Memory B cell (primary cell): ENCODE results near the gene LLCFC1.
A peak's percentile ranks its signal among the peaks of the same experiment; 100 is the strongest.

ENCODE experiments used
- ATAC-seq: fragments of 150-1000 bp; cut with Tn5 transposase; 2 replicates; pipeline ENCODE4 v1.10.0; 2021; ENCODE audit warnings: low read depth, mild to moderate bottlenecking, moderate library complexity
- DNase-seq, 2 donors: peaks; one replicate each; pipeline ENCODE4 v3.0.0; 2022; ENCODE audit warnings: low spot score in 2 of 2
- H3K27ac Mint-ChIP-seq: one replicate; pipeline ENCODE4 v1.8.0; 2022; ENCODE audit warnings: mild to moderate bottlenecking, moderate library complexity, mixed read lengths
- H3K27me3 Mint-ChIP-seq: one replicate; pipeline ENCODE4 v1.8.0; 2022; ENCODE audit warnings: mixed read lengths
- H3K36me3 Mint-ChIP-seq: one replicate; pipeline ENCODE4 v1.8.0; 2022; ENCODE audit warnings: mild to moderate bottlenecking, mixed read lengths
- H3K4me1 Mint-ChIP-seq: one replicate; pipeline ENCODE4 v1.8.0; 2022; ENCODE audit warnings: mixed read lengths
- H3K4me3 Mint-ChIP-seq: one replicate; pipeline ENCODE4 v1.8.0; 2022; ENCODE audit warnings: mild to moderate bottlenecking, moderate library complexity, mixed read lengths
- H3K9me3 Mint-ChIP-seq: one replicate; pipeline ENCODE4 v1.8.0; 2022; ENCODE audit warnings: mixed read lengths

Gene LLCFC1

GRCh38 chr7:142901426-142902259, 37.6 kb upstream of the LLCFC1 start:
- ATAC-seq: no peak
- H3K36me3 Mint-ChIP-seq: peaks cover 2% of the 10 kb centered on the region
- no peak overlapping the region for H3K27ac Mint-ChIP-seq
- no peak for DNase-seq
- peaks cover 3% of the 10 kb centered on the region for H3K4me1 Mint-ChIP-seq
- H3K4me3 Mint-ChIP-seq: no peak overlapping the region
- peaks cover 4% of the 10 kb centered on the region for H3K9me3 Mint-ChIP-seq
- H3K27me3 Mint-ChIP-seq: peaks cover 14% of the 10 kb centered on the region

- Mint-ChIP-seq H3K27ac (no peak overlapping the region), H3K27me3 (peaks cover 10% of the 10 kb centered on the region), H3K9me3 (peaks cover 4% of the 10 kb centered on the region), H3K4me1 (peaks cover 3% of the 10 kb centered on the region), H3K4me3 (no peak overlapping the region), H3K36me3 (peaks cover 2% of the 10 kb centered on the region)
- ATAC-seq (no peak), DNase-seq (no peak)
Measured at GRCh38 chr7:142904128-142904527, 35.2 kb upstream of the LLCFC1 start.

GRCh38 chr7:142905759-142906158, 33.5 kb upstream of the LLCFC1 start:
- ATAC-seq (no peak), DNase-seq (no peak)
- H3K36me3 Mint-ChIP-seq: peaks cover 2% of the 10 kb centered on the region
- no peak overlapping the region for H3K27ac Mint-ChIP-seq
- peaks cover 4% of the 10 kb centered on the region for H3K9me3 Mint-ChIP-seq
- H3K4me1 Mint-ChIP-seq: no peaks in the 10 kb centered on the region
- H3K27me3 Mint-ChIP-seq: peaks cover 7% of the 10 kb centered on the region
- H3K4me3 Mint-ChIP-seq: no peak overlapping the region

GRCh38 chr7:142906643-142907042, 32.6 kb upstream of the LLCFC1 start:
- H3K4me1 Mint-ChIP-seq: no peaks in the 10 kb centered on the region
- H3K27me3 Mint-ChIP-seq: peaks cover 11% of the 10 kb centered on the region
- no peak for ATAC-seq
- peaks cover 4% of the 10 kb centered on the region for H3K9me3 Mint-ChIP-seq
- DNase-seq: no peak
- H3K4me3 Mint-ChIP-seq: no peak overlapping the region
- H3K36me3 Mint-ChIP-seq: peaks cover 2% of the 10 kb centered on the region
- no peak overlapping the region for H3K27ac Mint-ChIP-seq

DNA sequence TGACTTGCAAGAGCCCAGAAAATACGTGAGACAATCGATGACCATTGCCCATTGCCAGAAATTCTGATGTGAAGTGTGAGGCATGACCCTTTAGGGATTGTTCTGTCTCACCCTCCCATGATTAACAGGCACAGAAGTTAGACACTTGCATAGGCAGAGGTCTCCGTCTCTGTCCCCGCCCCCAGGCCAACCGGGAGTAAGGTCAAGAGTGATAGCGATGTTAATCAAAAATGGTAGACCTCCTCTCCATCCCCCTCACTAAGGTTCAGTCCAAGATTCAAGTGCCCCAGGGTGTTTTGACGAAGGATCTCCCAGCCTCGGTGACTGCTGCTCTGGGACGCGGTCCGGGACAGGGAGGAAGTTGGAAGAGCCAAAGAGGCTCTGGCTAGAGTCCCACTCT, 31.0 kb upstream of the LLCFC1 start:
- H3K27me3 Mint-ChIP-seq: peaks cover 11% of the 10 kb centered on the region
- no peak overlapping the region for H3K27ac Mint-ChIP-seq
- H3K4me3 Mint-ChIP-seq: no peak overlapping the region
- peaks cover 3% of the 10 kb centered on the region for H3K9me3 Mint-ChIP-seq
- DNase-seq: no peak
- no peaks in the 10 kb centered on the region for H3K36me3 Mint-ChIP-seq
- ATAC-seq: no peak
- H3K4me1 Mint-ChIP-seq: no peaks in the 10 kb centered on the region

- DNase-seq: peak in 1 of 2 donors; percentile 9
- H3K9me3 Mint-ChIP-seq: peaks cover 3% of the 10 kb centered on the region
- H3K36me3 Mint-ChIP-seq: no peaks in the 10 kb centered on the region
- H3K4me3 Mint-ChIP-seq: no peak overlapping the region
- H3K4me1 Mint-ChIP-seq: no peaks in the 10 kb centered on the region
- ATAC-seq: peak; percentile 76
- H3K27me3 Mint-ChIP-seq: peaks cover 13% of the 10 kb centered on the region
- H3K27ac Mint-ChIP-seq: no peak overlapping the region
Measured at GRCh38 chr7:142908921-142909890, 30.1 kb upstream of the LLCFC1 start.

- H3K4me1 Mint-ChIP-seq: no peaks in the 10 kb centered on the region
- DNase-seq: no peak
- no peaks in the 10 kb centered on the region for H3K36me3 Mint-ChIP-seq
- peaks cover 3% of the 10 kb centered on the region for H3K9me3 Mint-ChIP-seq
- H3K27ac Mint-ChIP-seq: no peak overlapping the region
- no peak overlapping the region for H3K4me3 Mint-ChIP-seq
- ATAC-seq: no peak
- peaks cover 13% of the 10 kb centered on the region for H3K27me3 Mint-ChIP-seq
Measured at GRCh38 chr7:142910031-142910433, 29.3 kb upstream of the LLCFC1 start.

DNA sequence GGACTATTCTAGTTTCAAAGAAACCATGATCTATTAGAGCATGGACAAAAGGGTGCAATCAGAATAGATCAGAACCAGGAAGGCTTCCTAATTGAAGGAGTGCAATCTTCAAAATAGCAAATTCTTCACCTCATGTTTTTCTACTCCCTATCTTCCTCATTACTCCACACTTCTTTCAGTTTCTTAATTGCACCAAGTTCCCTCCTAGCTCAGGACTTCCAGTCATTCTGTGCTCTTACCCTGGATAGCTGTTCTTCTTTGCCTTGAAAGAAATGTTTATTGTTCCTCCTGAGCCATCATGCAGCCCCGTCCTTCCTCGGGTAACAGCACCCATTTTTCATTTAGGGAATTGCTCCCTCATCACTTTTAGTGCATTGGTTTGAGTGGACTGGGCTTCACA, 28.8 kb upstream of the LLCFC1 start:
- no peaks in the 10 kb centered on the region for H3K4me1 Mint-ChIP-seq
- ATAC-seq: no peak
- no peak overlapping the region for H3K27ac Mint-ChIP-seq
- DNase-seq: no peak
- peaks cover 3% of the 10 kb centered on the region for H3K9me3 Mint-ChIP-seq
- H3K36me3 Mint-ChIP-seq: no peaks in the 10 kb centered on the region
- H3K27me3 Mint-ChIP-seq: peaks cover 13% of the 10 kb centered on the region
- H3K4me3 Mint-ChIP-seq: no peak overlapping the region

DNA sequence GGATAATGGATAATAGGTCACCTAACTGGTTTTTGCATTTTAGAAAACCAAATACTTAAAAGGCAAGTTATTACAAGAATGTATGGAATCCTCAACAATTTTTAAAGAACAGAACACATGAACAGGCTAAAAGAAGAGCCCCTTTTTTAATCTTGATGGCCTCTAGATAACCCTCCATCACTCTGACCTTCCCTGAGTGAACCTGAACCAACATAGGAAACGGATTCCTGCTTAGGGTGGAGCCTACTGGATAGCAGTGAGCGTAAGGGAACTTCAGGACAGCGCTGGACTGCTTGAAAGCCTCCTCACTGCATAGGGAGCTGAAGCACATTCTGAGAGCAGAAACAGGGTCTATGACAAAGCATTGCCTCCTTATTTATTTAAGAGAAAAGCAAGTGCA, 26.2 kb upstream of the LLCFC1 start:
- H3K9me3 Mint-ChIP-seq: no peaks in the 10 kb centered on the region
- no peaks in the 10 kb centered on the region for H3K36me3 Mint-ChIP-seq
- no peak overlapping the region for H3K4me3 Mint-ChIP-seq
- no peak for ATAC-seq
- no peak overlapping the region for H3K27ac Mint-ChIP-seq
- no peak for DNase-seq
- H3K4me1 Mint-ChIP-seq: no peaks in the 10 kb centered on the region
- H3K27me3 Mint-ChIP-seq: peaks cover 13% of the 10 kb centered on the region

- Mint-ChIP-seq H3K27me3 (peaks cover 17% of the 10 kb centered on the region), H3K27ac (no peak overlapping the region)
Measured at GRCh38 chr7:142913566-142913965, 25.7 kb upstream of the LLCFC1 start.

GRCh38 chr7:142914121-142914520, 25.2 kb upstream of the LLCFC1 start:
- no peak overlapping the region for H3K27ac Mint-ChIP-seq
- no peak for ATAC-seq
- DNase-seq: no peak
- no peak overlapping the region for H3K4me3 Mint-ChIP-seq
- peaks cover 16% of the 10 kb centered on the region for H3K27me3 Mint-ChIP-seq
- no peaks in the 10 kb centered on the region for H3K36me3 Mint-ChIP-seq
- H3K4me1 Mint-ChIP-seq: no peaks in the 10 kb centered on the region
- H3K9me3 Mint-ChIP-seq: no peaks in the 10 kb centered on the region

More at GRCh38 chr7:142913566-142913965, 25.7 kb upstream of the LLCFC1 start:
- Mint-ChIP-seq H3K4me1 (no peaks in the 10 kb centered on the region), H3K4me3 (no peak overlapping the region), H3K9me3 (no peaks in the 10 kb centered on the region), H3K36me3 (no peaks in the 10 kb centered on the region)
- DNase-seq (no peak), ATAC-seq (no peak)

GRCh38 chr7:142915315-142915714, 24.0 kb upstream of the LLCFC1 start:
- no peak for DNase-seq
- H3K36me3 Mint-ChIP-seq: no peaks in the 10 kb centered on the region
- H3K9me3 Mint-ChIP-seq: no peaks in the 10 kb centered on the region

GRCh38 chr7:142916508-142916907, 22.8 kb upstream of the LLCFC1 start:
- H3K9me3 Mint-ChIP-seq: no peaks in the 10 kb centered on the region
- no peak overlapping the region for H3K27ac Mint-ChIP-seq
- H3K4me3 Mint-ChIP-seq: no peak overlapping the region
- no peak for ATAC-seq
- no peak for DNase-seq
- peaks cover 16% of the 10 kb centered on the region for H3K27me3 Mint-ChIP-seq
- H3K4me1 Mint-ChIP-seq: no peaks in the 10 kb centered on the region
- no peaks in the 10 kb centered on the region for H3K36me3 Mint-ChIP-seq

More at GRCh38 chr7:142915315-142915714, 24.0 kb upstream of the LLCFC1 start:
- H3K27me3 Mint-ChIP-seq: peaks cover 19% of the 10 kb centered on the region
- no peak overlapping the region for H3K4me3 Mint-ChIP-seq
- H3K27ac Mint-ChIP-seq: no peak overlapping the region
- ATAC-seq: no peak
- H3K4me1 Mint-ChIP-seq: no peaks in the 10 kb centered on the region

DNA sequence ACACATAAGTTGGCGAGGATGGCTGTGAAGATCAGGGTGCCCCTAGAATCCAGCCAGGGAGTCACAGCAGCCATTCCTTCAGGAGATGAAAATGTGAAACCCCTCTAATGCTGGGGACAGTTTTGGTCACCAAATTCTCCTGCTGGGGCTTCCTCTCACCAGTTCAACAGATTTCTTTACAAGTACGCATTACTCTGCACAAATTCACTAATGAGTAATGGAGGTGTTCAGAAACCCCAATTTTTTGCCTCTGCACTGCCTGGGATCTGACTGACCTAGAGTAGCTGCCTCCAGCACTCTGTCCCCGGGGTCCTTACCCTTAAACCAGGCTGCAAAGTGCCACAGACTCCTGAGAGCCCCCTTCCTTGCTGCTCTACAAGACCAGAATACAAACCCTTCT, 21.8 kb upstream of the LLCFC1 start:
- Mint-ChIP-seq H3K9me3 (no peaks in the 10 kb centered on the region), H3K27me3 (peaks cover 16% of the 10 kb centered on the region), H3K4me3 (no peak overlapping the region), H3K27ac (no peak overlapping the region), H3K4me1 (no peaks in the 10 kb centered on the region), H3K36me3 (no peaks in the 10 kb centered on the region)
- no peak for DNase-seq
- no peak for ATAC-seq
